HFF-Myc (cell line): ENCODE results near the gene RNF26.

Experiments
- DNase-seq: peaks from one replicate; pipeline ENCODE4 v3.0.0-alpha.2; 2011; ENCODE audit warnings: low read depth; ENCODE audit errors: extremely low read depth
- H3K4me3 ChIP-seq: replicated peaks from 2 replicates; pipeline ENCODE4 v1.5.1; 2011; ENCODE audit warnings: low read depth, mild to moderate bottlenecking, control low read depth, low read length
- TF ChIP-seq, protein P1 (sequence below): IDR thresholded peaks from 2 replicates; pipeline ENCODE4 v1.5.1; 2012; ENCODE audit warnings: mild to moderate bottlenecking, low read depth, low read length, control low read depth; ENCODE audit errors: missing control alignments

Gene RNF26

DNA sequence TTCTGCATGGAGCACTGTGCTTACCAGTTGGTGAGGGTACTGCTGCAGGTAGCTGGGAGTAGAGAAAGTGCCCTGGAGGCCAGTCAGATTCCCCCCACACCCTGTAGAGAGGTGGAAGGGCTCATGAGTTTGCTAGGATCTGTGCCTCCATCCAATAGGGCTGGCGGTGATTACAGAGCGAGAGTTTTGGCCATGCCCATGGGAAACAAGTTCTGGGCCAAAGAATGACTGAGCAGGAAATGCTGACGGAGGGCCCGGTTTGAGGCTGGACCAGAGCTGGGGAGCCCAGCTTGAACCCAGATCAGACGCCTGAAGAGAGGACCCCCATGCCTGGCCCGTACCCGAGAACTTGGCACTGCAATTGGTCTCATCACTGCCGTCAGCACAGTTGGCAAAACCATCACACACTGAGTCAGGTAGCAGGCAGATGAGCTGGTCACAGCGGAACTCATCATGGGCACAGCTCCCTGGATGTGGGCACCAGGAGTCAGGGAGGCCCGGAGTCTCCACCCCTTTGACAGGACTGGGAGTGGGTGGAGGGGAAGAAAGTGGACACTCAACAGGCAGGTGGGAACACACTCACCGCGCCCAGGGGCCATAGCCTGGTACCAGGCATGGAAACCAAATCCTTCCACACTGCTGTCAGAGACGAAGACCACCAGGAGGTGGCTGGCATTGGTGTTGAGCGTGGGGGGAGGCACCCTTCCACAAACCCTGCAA, 10.1 kb downstream of the RNF26 start:
- no peak for DNase-seq
- H3K4me3 ChIP-seq = no peak overlapping the region
- TF ChIP-seq, protein P1, sequence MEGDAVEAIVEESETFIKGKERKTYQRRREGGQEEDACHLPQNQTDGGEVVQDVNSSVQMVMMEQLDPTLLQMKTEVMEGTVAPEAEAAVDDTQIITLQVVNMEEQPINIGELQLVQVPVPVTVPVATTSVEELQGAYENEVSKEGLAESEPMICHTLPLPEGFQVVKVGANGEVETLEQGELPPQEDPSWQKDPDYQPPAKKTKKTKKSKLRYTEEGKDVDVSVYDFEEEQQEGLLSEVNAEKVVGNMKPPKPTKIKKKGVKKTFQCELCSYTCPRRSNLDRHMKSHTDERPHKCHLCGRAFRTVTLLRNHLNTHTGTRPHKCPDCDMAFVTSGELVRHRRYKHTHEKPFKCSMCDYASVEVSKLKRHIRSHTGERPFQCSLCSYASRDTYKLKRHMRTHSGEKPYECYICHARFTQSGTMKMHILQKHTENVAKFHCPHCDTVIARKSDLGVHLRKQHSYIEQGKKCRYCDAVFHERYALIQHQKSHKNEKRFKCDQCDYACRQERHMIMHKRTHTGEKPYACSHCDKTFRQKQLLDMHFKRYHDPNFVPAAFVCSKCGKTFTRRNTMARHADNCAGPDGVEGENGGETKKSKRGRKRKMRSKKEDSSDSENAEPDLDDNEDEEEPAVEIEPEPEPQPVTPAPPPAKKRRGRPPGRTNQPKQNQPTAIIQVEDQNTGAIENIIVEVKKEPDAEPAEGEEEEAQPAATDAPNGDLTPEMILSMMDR = no peak

DNA sequence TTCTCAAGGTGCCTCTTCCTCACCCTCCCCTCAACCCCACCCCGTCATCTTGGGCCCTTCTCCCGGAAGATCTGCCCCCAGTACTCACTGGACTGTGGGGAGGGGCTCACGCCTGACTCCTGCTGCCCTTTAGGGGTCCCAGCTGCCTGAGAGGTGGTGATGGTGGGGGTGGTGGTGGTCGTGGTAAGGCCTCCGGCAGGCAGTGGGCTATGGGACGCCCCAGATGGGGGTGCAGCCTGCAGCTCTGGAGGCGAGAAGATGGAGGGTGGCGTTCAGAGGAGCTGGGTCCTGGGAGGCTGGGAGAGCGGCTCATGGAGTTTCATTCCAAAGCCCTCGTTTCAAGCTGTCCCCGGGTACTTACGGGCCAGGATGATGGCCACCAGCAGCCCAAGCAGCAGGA, 11.4 kb downstream of the RNF26 start:
- no peak overlapping the region for H3K4me3 ChIP-seq
- DNase-seq = no peak
- TF ChIP-seq, protein P1 = no peak

DNA sequence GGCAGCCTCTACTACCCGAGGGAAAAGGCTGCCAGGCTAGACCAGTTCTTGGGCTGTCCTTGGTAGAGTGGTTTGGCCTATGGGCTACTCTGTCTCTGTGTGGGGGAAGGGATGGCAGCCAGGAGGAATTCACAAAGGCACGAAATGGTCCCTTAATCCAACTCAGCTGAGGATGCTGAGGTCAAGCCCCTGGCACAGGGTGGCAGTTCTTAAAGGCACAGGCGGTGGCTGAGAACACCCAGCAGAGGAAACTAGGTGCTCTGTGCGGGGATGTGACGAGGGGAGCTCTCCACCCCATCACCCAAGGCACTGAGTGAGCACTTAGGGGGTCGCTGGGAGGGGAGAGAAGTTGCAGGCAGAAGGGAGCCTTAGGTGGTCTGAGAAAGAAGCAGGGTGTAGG, 12.3 kb downstream of the RNF26 start, which contains the start of gene MFRP:
Gene MFRP, minus strand, starts transcription at position 101 of the 400 bp plus-strand sequence. CDS start 192 bp downstream, outside the sequence.
- DNase-seq = no peak
- no peak within 1 kb of the TSS for H3K4me3 ChIP-seq
- TF ChIP-seq, protein P1 = no peak

DNA sequence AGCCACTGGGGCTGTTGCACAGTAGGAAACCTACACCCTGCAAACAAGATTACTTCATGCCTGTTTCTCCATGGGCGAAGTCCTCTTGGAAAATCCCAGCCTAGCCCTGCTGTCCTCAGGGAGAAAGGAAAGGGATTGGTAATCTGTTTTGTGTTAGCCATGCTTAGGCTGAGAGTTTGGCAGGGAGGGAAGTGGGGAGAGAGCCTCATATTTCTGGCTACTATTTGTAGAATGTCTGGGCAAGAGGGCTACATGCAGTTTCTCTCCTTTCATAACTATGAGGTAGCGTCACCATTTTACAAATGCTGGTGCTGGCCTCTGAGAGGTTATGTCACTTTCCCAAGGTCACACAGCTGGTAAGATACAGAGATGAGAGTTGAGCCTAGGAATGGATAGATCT, 12.9 kb downstream of the RNF26 start:
- H3K4me3 ChIP-seq = no peak overlapping the region
- TF ChIP-seq, protein P1 = no peak
- DNase-seq = no peak

DNA sequence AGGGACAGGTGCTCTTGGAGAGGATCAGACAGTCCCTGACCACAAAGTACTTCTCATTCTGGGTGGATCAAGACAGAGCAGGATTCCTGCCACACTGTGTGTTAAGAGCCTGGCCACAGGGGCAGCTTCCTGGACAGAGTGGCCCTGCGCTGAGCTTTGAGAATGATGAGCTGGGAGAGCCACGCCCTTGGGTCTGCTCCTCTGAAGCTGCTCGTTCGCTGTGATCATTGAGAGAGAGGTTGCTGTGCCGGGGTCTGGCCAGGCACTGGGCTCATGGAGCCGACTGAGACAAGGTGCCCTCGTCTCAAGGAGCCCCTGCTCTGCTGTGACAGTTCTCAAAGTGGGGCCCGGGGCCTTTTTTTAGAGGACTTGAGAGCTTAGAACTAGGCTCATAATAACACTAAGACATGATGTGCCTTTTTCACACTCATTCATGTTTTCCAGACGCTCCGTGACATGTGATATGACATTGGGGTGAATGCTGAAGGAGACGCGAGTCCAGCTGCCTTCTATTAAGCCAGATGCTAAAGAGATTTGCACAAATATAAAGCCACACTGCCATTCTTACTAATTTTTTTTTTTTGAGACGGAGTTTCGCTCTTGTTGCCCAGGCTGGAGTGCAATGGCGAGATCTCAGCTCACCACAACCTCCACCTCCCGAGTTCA, 13.7 kb downstream of the RNF26 start:
- no peak overlapping the region for H3K4me3 ChIP-seq
- TF ChIP-seq, protein P1 = no peak
- DNase-seq = no peak

DNA sequence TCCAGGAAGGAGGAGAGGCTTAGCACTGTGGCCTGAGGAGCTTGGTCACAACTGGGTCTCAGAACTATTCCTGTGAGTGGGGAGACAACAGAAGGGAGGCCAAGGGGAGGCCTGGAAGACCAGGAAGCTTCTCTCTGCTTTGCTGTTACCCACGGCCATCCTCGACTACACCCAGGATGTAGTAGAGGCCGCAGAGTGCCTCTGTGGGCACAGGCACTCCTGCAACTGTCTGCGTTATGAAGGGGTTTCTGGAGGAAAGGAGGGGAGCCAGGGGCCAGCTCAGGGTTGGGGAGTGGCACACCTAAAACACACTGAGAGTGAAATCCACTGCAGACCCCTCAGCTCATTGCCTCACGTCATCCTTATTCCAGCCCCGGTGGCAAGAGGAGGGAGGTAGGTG, 16.0 kb downstream of the RNF26 start:
- H3K4me3 ChIP-seq = no peak overlapping the region
- DNase-seq = no peak
- TF ChIP-seq, protein P1 = no peak

DNA sequence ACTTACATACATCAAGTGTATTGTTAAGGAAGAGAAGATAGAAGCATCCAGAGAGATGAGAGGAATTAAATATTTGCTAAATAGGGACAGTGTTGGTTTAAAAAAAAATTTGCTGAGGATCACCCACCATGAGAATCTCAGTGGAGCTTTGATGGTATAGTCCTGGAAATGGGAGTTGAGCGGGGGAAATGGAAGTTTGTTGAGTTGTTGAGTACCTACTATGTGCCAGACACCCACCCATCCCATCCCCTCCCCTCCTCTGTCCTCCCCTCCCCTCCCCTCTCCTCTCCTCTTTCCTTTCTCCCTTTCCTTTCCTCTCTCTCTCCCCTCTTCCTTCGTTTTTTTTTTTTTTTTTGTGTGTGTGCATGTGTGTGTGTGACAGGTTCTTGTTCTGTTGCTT, 16.9 kb downstream of the RNF26 start:
- TF ChIP-seq, protein P1 = no peak
- H3K4me3 ChIP-seq = no peak overlapping the region
- DNase-seq = no peak
